COLO829 (cell line): ENCODE measurements around the gene RCBTB1.
A peak's percentile ranks its signal among the peaks of the same experiment; 100 is the strongest.

Experiments used
- DNase-seq: peaks from one replicate; pipeline ENCODE4 v3.0.0; 2012; ENCODE audit warnings: low spot score

RCBTB1 gene

DNA sequence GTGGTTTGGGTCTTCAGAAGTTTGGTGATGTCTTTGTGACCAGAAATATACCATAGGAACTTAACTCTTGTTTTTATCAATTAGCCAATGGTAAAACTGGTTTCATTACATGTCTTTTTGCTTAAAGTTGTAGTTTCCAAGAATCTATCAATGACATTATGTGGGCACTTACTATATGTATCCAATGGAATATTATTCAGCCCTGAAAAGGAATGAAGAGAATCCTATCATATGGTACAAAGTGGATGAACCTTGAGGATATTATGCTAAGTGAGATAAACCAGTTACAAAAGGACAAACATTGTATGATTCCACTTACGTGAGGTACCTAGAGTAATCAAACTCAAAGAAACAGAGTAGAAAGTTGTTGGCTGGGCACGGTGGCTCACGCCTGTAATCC is 26.4 kb downstream of the RCBTB1 start:
- no peak for DNase-seq

DNA sequence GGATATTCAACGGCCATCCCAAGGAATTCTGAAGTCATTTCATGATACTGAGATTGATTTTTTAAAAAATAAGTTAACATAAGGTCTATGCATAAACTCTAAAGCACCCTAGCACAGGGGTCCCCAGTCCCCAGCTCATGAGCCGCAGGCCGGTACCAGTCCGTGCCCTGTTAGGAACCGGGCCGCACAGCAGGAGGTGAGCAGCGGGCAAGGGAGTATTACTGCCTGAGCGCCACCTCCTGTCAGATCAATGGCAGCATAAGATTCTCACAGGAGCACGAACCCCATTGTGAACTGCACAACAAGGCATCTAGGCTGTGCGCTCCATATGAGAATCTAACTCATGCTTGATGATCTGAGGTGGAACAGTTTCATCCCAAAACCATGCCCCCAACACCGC is 31.0 kb downstream of the RCBTB1 start:
- DNase-seq: no peak

DNA sequence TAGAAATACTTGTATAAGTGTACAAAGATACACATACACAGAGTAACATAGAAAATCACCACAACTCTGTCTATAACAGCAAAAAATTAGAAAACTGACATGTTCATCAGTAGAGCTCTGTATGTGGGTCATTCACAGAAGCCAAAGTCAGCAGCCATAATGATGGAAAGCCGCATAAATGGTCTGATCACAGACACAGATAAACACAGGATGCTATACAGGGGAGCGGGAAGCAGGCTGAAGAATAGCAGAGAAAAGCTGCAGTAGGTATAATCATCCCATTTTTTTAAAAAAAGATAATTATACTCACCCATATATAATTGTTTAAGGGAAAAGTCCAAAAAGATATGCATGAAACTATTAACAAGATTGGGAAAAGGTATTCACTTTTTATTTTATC is 31.5 kb downstream of the RCBTB1 start:
- no peak for DNase-seq

DNA sequence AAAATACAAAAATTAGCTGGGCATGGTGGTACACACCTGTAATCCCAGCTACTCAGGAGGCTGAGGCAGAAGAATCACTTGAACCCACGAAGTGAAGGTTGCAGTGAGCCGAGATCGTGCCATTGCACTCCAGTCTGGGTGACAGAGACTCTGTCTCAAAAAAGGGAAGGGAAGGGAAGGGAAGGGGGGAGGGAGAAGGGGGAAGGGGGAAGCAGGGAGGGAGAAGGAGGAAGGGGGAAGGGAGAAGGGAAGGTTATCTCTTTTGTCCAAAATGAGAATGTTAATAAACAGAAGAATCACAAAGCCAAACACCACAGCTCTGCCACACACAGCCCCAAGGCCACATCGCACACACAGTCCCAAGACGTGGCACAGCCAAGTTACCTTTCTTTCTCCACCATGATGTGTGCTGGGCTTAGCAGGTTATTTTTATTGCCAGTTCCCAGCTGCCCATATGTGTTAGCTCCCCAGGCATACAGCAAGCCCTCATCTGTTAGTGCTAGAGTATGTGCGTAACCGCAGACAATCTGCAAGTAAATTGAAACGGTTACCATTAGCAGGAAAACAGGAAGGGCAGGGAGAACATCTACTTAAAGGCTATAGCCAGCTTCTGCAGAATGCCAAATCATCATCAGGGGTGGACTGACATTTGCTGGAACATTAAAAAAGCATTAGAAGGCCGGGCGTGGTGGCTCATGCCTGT is 34.3 kb downstream of the RCBTB1 start:
- DNase-seq: no peak

DNA sequence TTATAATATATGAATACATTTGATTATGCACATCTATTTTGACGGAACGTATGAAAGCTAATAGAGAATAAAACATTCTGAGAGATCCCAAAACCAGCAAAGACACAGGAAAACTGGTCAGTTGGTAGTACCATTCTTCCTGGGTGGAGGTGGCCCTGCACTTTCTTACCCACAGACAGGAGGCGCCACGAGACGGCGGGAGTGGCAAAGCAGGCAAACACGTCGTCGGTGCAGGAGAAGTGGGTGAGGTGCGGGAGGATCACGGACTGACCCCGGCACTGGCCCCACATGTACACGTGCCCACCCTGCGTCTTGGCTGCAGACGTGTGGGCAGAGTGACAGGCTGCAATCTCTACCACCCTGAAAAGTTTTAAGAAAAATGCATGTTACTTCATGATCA is 36.1 kb downstream of the RCBTB1 start:
- no peak for DNase-seq

DNA sequence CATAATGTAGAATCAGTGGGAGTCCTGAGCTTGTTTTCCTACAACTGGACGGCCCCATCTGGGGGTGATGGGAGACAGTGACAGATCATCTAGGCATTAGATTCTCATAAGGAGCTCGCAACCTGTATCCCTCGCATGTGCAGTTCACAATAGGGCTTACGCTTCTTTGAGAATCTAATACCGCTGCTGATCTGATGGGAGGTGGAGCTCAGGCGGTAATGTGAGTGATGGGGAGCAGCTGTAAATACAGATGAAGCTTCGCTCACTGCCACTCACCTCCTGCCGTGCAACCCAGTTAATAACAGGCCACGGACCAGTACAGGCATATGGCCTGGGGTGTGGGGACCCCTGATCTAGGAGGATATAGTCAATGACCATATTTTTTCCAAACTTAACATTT is 38.8 kb downstream of the RCBTB1 start:
- DNase-seq: no peak

DNA sequence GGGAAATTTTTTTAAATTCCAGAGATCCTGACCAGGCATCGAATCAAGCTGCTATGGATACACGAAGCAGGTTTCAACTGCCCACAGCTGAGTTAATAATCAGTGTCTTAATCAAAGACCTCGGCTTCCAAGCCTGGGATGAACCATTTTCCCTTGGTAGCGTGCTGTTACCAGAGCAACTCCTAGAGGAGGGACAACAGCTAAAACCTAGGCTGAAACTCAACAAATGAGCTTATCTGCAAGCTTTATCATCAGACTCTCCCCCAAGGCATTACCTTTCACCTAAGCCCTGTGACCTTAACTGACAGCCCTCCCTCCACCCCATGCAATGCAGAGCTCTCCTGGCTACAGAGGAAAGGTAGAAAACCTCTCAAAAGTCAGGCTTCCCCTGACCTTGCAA is 39.7 kb downstream of the RCBTB1 start:
- no peak for DNase-seq

DNA sequence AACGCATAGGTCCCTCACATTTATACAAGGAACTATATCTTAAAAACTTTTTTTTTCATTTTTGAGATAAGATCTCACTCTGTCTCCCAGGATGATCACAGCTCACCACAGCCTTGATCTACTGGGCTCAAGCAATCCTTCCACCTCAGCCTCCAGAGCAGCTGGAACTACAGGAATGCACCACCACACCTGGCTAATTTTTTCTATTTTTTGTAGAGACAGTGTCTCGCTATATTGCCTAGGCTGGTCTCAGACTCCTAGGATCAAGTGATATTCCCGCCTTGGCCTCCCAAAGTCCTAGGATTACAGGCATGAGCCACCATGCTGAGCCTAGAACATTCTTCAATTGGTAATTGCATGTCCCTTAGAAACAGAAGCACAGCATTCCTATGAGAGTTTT is 41.7 kb downstream of the RCBTB1 start:
- DNase-seq: no peak

DNA sequence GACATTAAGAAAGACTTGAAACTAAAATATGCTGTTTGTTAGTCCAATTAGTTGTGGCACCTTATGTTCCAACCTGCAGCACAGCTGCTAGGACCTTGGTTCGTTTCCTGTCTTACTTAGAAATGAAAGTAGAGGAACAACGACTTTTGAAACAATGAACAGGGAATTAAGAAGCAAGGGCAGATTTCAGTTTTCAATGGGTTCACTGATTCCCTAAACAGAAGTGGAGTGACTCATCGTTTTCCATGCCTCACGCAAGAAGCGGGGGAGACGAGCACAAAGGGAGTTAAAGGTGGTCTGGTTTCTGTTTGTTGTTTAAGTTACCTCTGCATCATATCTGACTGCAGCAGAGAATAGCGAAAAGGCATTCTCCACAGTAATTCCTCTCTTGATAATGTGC is 44.8 kb downstream of the RCBTB1 start:
- DNase-seq: peak; percentile 39

DNA sequence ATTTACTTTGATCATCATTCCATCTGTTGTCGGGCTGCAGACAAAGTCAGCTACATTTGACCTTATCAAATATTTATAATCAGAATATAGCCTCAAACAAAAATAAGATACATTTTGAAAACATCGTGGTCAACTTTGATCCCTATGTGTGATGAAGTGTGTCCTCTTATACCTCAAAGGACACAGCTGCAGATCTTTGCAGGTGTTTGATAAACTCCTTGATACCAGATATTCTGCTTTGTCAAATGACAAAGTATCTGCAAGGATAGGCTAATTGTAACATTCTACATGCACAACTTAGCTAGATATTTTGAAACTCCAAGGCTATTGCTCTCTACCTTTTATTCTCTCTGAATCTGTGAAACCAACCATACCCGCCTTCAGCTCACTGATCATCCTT is 45.6 kb downstream of the RCBTB1 start:
- DNase-seq: no peak

DNA sequence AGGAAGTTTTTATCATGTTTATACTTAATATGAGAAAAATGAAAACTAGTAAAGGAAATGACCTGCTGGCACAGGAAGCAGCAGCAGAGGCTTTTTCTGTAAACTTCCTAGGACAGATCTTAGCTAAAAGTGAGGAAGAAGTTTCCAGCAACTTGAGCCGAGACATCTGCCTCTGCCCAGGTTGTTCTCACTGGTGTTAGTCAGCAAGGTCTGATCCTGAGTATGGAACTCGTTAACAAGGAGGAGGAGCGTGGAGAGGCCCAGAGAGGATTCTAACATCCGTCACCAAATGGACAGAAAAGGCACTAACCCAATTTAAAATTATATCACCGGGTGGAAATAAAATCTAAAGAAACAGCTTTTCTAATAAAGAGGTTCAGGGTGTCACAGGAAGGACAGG is 46.0 kb downstream of the RCBTB1 start:
- no peak for DNase-seq

DNA sequence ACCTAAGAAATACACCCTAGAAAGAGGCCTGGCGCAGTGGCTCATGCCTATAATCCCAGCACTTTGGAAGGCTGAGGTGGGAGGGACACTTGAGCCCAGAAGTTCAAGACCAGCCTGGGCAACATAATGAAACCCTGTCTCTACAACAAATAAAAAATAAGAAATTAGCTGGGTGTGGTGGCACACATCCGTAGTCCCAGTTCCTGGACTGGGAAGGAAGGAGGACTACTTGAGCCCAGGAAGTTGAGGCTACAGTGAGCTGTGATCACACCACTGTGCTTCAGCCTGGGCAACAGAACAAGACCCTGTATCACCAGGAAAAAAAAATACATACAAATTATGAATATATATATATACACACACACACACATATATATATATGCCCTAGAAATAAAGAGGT is 47.0 kb downstream of the RCBTB1 start:
- DNase-seq: no peak

DNA sequence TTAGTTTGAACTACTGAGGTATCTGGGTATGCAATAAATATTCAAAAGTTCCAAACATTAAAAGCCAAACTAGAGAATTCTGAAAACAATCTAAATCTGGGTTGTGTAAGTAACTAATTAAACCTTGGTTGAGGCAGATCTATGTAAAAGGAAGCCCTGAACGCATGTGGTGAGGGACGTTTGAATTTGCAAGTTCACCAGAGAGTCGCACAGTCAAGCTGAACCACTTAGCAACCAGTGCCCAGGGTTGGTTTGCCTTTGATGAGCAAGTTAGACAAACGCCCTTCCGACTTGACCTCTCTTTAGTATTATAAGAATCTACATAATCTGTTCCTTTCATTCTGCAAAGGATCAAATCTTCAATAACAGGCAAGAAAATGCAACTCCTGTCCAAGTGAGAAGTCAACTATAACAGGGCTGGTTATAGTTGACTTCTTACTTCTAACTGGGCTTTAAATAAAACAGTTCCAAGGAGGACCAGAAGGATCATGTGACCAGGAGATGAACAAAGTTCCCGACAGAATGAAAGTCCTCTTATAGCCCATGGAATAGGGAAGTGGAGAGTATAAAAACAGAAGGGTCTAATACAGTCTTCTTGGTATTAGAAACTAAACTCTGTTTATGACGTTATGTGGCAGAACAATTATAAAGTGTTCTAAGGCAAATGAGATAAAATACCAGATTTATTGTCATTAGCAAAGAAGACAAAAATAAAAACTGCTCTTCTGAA is 49.0 kb downstream of the RCBTB1 start:
- DNase-seq: no peak

DNA sequence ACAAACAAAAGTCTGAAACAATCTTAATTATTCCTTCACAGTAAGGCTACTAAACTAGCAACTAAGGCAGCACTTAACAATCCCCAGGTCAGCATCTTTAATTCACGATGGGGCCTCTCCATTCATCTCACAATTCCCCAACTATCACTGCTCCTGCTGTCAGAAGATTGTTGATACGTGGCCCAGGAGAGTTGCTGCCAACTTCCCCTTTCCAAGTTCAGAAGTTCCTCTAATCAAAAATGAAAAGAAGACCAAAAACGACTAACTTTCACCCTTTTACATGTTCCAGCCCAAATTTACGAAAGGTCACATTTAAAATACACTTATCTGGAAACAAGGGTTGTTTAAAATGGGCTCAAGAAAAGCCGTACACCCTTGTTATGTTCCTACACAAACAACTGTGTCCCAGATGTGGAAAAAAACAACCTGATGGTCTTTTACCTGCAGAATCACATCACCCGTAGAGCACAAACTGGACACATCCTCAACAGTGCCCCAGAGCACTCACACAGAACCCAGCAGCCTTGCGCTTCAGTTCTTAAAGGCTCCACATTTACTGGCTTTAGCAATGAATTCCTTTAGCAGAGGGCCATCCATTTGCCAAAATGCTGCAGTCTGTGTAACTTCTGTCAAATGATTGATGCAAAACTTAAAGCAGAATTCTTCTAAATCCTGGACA is 51.6 kb downstream of the RCBTB1 start:
- DNase-seq: no peak

DNA sequence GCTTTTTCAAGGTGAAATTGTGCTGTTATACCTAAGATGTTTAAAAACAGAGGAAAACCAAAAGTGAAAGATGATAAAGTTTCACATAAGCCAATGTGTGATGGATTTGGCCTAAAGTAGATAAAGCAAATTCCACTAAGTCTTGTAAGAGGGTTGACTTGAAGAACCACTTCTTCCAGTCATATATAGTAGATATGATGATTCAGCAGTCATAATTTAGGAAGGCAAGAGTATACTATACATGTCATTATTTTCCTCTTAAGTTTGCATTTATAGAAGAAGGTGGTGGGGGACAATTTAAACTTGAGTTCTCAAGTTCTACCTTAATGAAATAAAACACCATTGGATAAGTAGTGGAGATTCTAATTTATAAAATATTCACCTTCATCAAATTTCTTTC is 52.3 kb downstream of the RCBTB1 start:
- no peak for DNase-seq

DNA sequence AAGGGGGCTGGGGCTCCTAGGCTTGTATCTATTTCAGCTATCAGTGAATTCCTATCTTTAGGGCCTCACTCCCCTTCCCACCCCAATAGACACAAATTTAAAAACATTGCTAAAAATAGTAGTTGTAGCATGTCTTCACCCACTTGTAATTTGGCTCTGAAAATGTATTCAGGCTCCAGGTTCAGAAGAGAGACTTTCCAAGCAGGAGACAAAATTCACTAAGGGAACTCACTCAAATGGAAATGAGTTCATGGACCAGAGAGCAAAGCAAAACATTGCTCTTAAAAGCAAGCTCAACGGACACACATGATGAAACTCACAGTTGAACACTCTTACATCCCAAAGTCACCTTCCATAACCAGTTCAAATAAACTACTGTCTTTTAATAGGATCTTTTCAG is 52.8 kb downstream of the RCBTB1 start:
- no peak for DNase-seq

DNA sequence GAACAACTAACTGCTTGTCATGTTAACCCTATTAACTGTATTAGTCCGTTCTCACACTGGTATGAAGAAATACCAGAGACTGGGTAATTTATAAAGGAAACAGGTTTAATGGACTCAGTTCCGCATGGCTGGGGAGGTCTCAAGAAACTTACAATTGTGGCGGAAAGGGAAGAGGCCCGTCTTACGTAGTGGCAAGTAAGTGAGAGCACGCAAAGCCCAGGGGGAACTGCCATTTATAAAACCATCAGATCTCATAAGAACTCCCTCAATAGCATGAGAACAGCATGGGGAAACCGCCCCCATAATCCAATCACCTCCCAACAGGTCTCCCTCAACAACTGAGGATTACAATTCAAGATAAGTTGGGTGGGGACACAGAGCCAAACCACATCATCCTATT is 54.9 kb downstream of the RCBTB1 start:
- DNase-seq: no peak

DNA sequence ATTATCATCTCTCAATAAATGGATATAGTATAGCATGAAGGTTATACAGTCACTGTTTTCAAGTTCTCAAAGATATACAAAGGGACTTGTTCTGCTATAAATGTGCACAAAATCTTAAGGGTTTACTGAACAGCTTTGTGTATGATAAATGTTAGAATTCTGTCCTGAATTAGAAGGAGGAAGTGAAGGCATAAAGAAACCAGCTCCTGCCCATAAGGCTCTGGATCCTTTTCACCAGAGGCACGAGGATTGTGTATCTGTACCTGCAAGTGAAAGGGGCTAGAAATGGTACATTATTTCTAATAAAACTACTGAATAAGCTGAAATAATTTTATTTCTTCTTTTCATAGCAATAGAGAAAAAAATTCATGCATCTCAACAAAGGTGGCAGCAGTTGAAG is 57.2 kb downstream of the RCBTB1 start:
- no peak for DNase-seq

DNA sequence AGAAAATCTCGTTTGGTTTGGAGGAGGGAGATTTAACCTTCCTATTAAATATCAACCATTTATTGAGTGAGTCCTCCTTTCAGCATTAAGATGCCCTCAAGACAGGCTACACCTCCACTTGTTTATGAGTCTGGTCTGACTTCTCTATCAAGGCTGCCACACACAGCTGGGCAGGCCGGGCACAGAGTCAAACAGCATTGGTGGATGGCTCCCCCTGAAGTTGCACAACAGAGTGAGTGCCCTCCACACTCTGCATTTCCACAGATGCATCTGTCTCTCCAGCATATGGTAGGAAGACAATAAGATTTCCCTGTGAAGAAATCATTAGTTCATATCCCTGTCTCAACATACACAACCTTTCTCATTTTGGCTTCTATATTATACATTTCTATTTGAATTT is 58.2 kb downstream of the RCBTB1 start:
- DNase-seq: no peak

DNA sequence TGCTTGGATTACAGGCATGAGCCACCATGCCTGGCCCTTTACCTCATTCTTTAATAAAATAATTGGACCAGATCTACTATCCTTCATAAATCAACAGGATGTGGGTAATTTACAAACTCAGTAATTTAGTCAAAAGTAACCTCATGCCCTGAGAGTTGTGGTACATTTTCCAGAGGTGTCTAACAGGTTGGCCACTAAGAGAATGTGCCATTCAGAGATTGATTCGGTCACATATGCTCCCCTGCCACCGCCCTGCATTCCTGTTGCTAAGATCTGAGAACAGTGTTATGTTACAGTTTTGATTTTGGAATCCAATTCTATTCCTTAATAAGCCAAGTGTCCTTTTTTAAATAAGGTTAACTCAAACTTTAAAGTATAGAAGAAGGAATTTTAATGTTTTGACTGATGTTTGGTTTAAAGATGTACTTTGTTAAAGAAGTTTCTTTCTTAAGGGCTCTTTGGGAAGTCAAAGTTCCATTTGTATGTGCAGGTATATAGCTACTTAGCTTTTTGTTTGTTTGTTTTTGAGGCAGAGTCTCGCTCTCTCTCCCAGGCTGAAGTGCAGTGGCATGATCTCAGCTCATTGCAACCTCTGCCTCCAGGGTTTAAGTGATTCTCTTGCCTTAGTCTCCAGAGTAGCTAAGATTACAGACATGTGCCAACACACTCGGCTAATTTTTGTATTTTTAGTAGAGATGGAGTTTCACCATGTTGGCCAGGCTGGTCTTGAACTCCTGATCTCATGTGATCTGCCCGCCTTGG is 60.4 kb downstream of the RCBTB1 start:
- no peak for DNase-seq

DNA sequence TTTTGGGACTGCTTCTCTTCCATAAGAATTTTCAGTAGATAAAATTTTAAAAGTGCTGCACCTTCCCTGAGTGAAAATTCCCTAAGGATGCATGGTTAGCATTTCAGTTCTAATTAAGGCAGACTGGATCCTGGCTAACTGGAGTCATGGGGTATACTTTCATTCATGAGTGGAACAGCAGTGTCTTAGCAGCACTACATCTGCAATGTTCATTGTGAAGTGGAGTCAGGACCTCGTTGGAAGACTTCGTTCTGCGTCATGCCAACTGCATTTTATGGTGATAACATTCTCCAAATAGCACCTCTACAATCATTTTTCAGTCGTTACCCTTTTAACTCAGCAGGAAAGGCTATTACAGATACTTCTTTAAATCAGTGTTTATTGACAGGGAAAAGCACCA is 64.1 kb downstream of the RCBTB1 start:
- no peak for DNase-seq

DNA sequence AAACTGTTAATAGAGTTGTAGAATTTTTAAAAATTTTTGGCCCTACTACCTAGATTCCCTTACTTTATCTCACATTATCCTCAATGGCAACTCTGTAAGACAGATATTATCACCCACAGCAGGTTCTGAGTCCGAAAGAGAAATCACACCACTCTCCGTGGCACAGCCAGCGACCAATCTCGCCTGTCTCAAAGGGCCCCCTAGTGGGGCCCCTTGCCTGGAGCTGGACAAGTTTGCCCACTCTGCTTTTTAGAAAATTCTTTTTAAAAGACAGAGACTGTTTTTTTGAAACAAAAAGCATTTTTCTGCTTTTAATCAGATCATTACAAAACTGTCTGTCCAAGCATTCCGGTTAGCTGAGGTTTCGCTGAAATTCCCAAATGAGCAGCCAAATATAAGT is 67.9 kb downstream of the RCBTB1 start:
- DNase-seq: no peak

DNA sequence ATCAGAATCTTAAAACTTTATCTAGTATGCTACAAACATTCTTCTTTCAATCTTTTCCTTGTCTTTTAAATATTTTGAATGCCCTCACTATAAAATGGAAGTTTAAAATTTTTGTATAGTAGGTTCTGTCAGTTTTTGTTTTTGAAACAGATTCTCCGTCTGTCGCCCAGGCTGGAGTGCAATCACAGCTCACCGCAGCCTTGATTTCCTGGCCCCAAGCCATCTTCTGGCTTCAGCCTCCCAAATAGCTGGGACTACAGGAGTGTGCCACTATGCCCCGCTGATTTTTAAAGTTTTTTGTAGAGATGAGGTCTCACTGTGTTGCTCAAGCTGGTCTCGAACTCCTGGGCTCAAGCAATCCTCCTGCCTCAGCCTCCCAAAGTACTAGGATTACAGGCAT is 68.9 kb downstream of the RCBTB1 start:
- no peak for DNase-seq
